Hepatocyte (in vitro differentiated cells): ENCODE measurements around the gene ATF6. TPM values are rescaled to one million over a fixed set of nuclear protein-coding genes. Genes with fewer than 3 reads are reported as not detected.

Experiments used
- DNase-seq: peaks from one replicate; pipeline ENCODE4 v3.0.0-alpha.2; 2016; ENCODE audit warnings: low spot score
- H2AFZ ChIP-seq: fragments of 200-600 bp; sonication (generic); 2 replicates; pipeline ENCODE4 v1.6.0; 2016; ENCODE audit warnings: antibody characterized with exemption, mild to moderate bottlenecking
- H3K27ac ChIP-seq: fragments of 200-600 bp; sonication (generic); 2 replicates; pipeline ENCODE4 v1.5.1; 2016; ENCODE audit warnings: mild to moderate bottlenecking
- H3K27me3 ChIP-seq: fragments of 200-600 bp; sonication (generic); 2 replicates; pipeline ENCODE4 v1.6.1; 2016
- H3K36me3 ChIP-seq: fragments of 200-600 bp; sonication (generic); replicated peaks from 2 replicates; pipeline ENCODE4 v1.5.1; 2016; ENCODE audit warnings: low read depth; ENCODE audit not compliant: insufficient read depth
- H3K4me1 ChIP-seq: fragments of 200-600 bp; sonication (generic); 2 replicates; pipeline ENCODE4 v1.5.1; 2016; ENCODE audit warnings: mild to moderate bottlenecking, moderate library complexity; ENCODE audit not compliant: insufficient read depth
- H3K4me2 ChIP-seq: fragments of 200-600 bp; sonication (generic); 2 replicates; pipeline ENCODE4 v1.6.0; 2016
- H3K4me3 ChIP-seq: fragments of 200-600 bp; sonication (generic); 2 replicates; pipeline ENCODE4 v1.5.1; 2016; ENCODE audit warnings: mild to moderate bottlenecking
- H3K79me2 ChIP-seq: fragments of 200-600 bp; sonication (generic); 2 replicates; pipeline ENCODE4 v1.6.0; 2017; ENCODE audit warnings: mild to moderate bottlenecking
- H3K9me2 ChIP-seq: fragments of 200-600 bp; sonication (generic); replicated peaks from 2 replicates; pipeline ENCODE4 v1.6.0; 2017; ENCODE audit warnings: mild to moderate bottlenecking; ENCODE audit not compliant: insufficient read depth
- H3K9me3 ChIP-seq: fragments of 200-600 bp; sonication (generic); 2 replicates; pipeline ENCODE4 v1.5.1; 2016; ENCODE audit warnings: low read depth, mild to moderate bottlenecking
- H4K20me1 ChIP-seq: fragments of 200-600 bp; sonication (generic); 2 replicates; pipeline ENCODE4 v1.6.0; 2016; ENCODE audit warnings: mild to moderate bottlenecking; ENCODE audit not compliant: insufficient read depth, poor library complexity, severe bottlenecking
- CTCF ChIP-seq: fragments of 200-600 bp; sonication (generic); IDR thresholded peaks from 2 replicates; pipeline ENCODE4 v1.5.1; 2016; ENCODE audit warnings: antibody characterized with exemption, mild to moderate bottlenecking; ENCODE audit not compliant: poor library complexity
- EZH2 ChIP-seq: fragments of 200-600 bp; sonication (generic); IDR thresholded peaks from 2 replicates; pipeline ENCODE4 v1.6.1; 2016; ENCODE audit warnings: antibody characterized with exemption, mild to moderate bottlenecking, borderline replicate concordance
- EZH2phosphoT487 ChIP-seq: fragments of 200-600 bp; sonication (generic); IDR thresholded peaks from one replicate; pipeline ENCODE4 v1.6.1; 2018; ENCODE audit warnings: antibody characterized with exemption, mild to moderate bottlenecking, low read depth, moderate library complexity; ENCODE audit not compliant: unreplicated experiment, severe bottlenecking
- WGBS: methylation state at CpG from one replicate; pipeline ENCODE4 v1.1.6; 2016; ENCODE audit warnings: low lambda C conversion rate; ENCODE audit errors: missing lambda C conversion rate; 5-methylcytosine and 5-hydroxymethylcytosine counted together
- polyA plus RNA-seq: library from polyadenylated mRNA; unstranded; fragments of >200 nt; fragmentation: Nextera tagmentation; extraction: Ambion mirVana; gene quantifications from 2 replicates; pipeline ENCODE4 v1.2.1, GENCODE V29; 2016
- total RNA-seq: library from RNA; depleted of rRNA; stranded (reverse); fragments of >200 nt; gene quantifications from 2 replicates; pipeline ENCODE4 v1.2.3, GENCODE V29; 2014

The ATF6 gene
- total and polyA plus RNA-seq, 2 experiments from 2014 or later = 15.3 to 29.8 TPM

GRCh38 chr1:161884475-161884874 is 118.4 kb downstream of the ATF6 start:
- no peak overlapping the region for H3K27ac ChIP-seq
- no peak overlapping the region for H3K4me3 ChIP-seq
- no peaks in the 10 kb centered on the region for H3K36me3 ChIP-seq
- TF ChIP-seq EZH2 (no peak), CTCF (no peak), EZH2phosphoT487 (no peak)
- DNase-seq = no peak
- no peaks in the 10 kb centered on the region for H3K79me2 ChIP-seq
- no peak overlapping the region for H3K4me2 ChIP-seq
- no peak overlapping the region for H2AFZ ChIP-seq
- H3K9me3 ChIP-seq = no peaks in the 10 kb centered on the region
- H3K27me3 ChIP-seq = no peaks in the 10 kb centered on the region
- H3K4me1 ChIP-seq = no peaks in the 10 kb centered on the region
- no peaks in the 10 kb centered on the region for H3K9me2 ChIP-seq
- no peaks in the 10 kb centered on the region for H4K20me1 ChIP-seq
- WGBS = 89% methylated on average over 2 of the region's 2 CpGs

- Histone ChIP-seq H3K9me2 (no peaks in the 10 kb centered on the region), H3K4me3 (no peak overlapping the region), H3K27me3 (no peaks in the 10 kb centered on the region), H3K4me1 (no peaks in the 10 kb centered on the region), H2AFZ (no peak overlapping the region), H4K20me1 (no peaks in the 10 kb centered on the region), H3K9me3 (no peaks in the 10 kb centered on the region), H3K36me3 (no peaks in the 10 kb centered on the region), H3K79me2 (no peaks in the 10 kb centered on the region), H3K27ac (no peak overlapping the region), H3K4me2 (no peak overlapping the region)
- DNase-seq = no peak
- 84% methylated on average over 1 of the region's 1 CpG for WGBS
- TF ChIP-seq EZH2 (no peak), EZH2phosphoT487 (no peak), CTCF (no peak)
These were observed 118.9 kb downstream of the ATF6 start for GRCh38 chr1:161885003-161885402.

GRCh38 chr1:161885759-161886158 is 119.6 kb downstream of the ATF6 start:
- H3K9me2 ChIP-seq = no peaks in the 10 kb centered on the region
- H3K4me2 ChIP-seq = no peak overlapping the region
- H3K79me2 ChIP-seq = no peaks in the 10 kb centered on the region
- DNase-seq = no peak
- no peaks in the 10 kb centered on the region for H3K9me3 ChIP-seq
- H4K20me1 ChIP-seq = no peaks in the 10 kb centered on the region
- TF ChIP-seq EZH2 (no peak), CTCF (no peak), EZH2phosphoT487 (no peak)
- WGBS = 74% methylated on average over 1 of the region's 1 CpG
- H2AFZ ChIP-seq = no peak overlapping the region
- H3K27ac ChIP-seq = no peak overlapping the region
- no peaks in the 10 kb centered on the region for H3K4me1 ChIP-seq
- H3K4me3 ChIP-seq = no peak overlapping the region
- H3K36me3 ChIP-seq = no peaks in the 10 kb centered on the region
- no peaks in the 10 kb centered on the region for H3K27me3 ChIP-seq

- Histone ChIP-seq H4K20me1 (no peaks in the 10 kb centered on the region), H3K36me3 (no peaks in the 10 kb centered on the region), H3K4me3 (no peak overlapping the region), H3K9me2 (no peaks in the 10 kb centered on the region), H3K79me2 (no peaks in the 10 kb centered on the region), H3K27ac (no peak overlapping the region), H3K27me3 (no peaks in the 10 kb centered on the region), H3K4me1 (no peaks in the 10 kb centered on the region), H3K4me2 (no peak overlapping the region), H3K9me3 (no peaks in the 10 kb centered on the region), H2AFZ (no peak overlapping the region)
- DNase-seq = no peak
- WGBS = 97% methylated on average over 5 of the region's 5 CpGs
- no peak for TF ChIP-seq EZH2
- TF ChIP-seq CTCF = no peak
- TF ChIP-seq EZH2phosphoT487 = no peak
These were observed 120.5 kb downstream of the ATF6 start for GRCh38 chr1:161886589-161886988.
